ENCODE measurements around the gene DHX40. TPM values are rescaled to one million over a fixed set of nuclear protein-coding genes. Genes with fewer than 3 reads are reported as not detected.

DHX40 gene
- total and polyA plus RNA-seq, 10 donors: 9.3 to 33.5 (median 25.4) TPM

Small RNA genes within 50 kb of the gene (small RNA-seq; reads per million reads assigned to genes)
- gene RNU4-13P: 0.12 to 0.82 (median 0.21) reads per million in 4 donors

Other genes with a start within 250 kb of the DHX40 start
- 10 to 100 TPM; 24.6 to 45.6 (median 36.2) TPM for gene YPEL2, start 234.0 kb upstream of the DHX40 start, total RNA-seq
- gene YPEL2, start 234.0 kb upstream of the DHX40 start, polyA plus RNA-seq: 1 to 10 TPM; 6.7 to 9.1 (median 9.0) TPM
- gene CLTC, start 54.3 kb downstream of the DHX40 start, total RNA-seq: 100 to 1,000 TPM; 189 to 289 (median 256) TPM
- gene CLTC, start 54.3 kb downstream of the DHX40 start, polyA plus RNA-seq: 10 to 100 TPM; 47.8 to 73.9 (median 70.1) TPM
- gene PTRH2, start 141.8 kb downstream of the DHX40 start, total RNA-seq: 10 to 100 TPM; 14.4 to 30.9 (median 18.4) TPM
- gene PTRH2, start 141.8 kb downstream of the DHX40 start, polyA plus RNA-seq: 10 to 100 TPM; 23.9 to 28.3 (median 27.6) TPM
- 100 to 1,000 TPM; 202 to 649 (median 372) TPM for gene VMP1, start 142.0 kb downstream of the DHX40 start, total RNA-seq
- gene VMP1, start 142.0 kb downstream of the DHX40 start, polyA plus RNA-seq: 10 to 100 TPM; 53.2 to 81.2 (median 65.8) TPM